Neural progenitor cell (in vitro differentiated cells): Measurements from ENCODE around the gene AP3S2.

Experiments
- EZH2phosphoT487 ChIP-seq: fragments of 200-600 bp; sonication (generic); IDR thresholded peaks from 2 replicates; pipeline ENCODE4 v1.6.1; 2017; ENCODE audit warnings: antibody characterized with exemption
- TF ChIP-seq, protein P1 (sequence below): fragments of 200-600 bp; sonication (generic); IDR thresholded peaks from 2 replicates; pipeline ENCODE4 v1.5.1; 2017; ENCODE audit warnings: antibody characterized with exemption, mild to moderate bottlenecking

GRCh38 chr15:89822611-89822950, 71.2 kb downstream of the AP3S2 start:
- TF ChIP-seq, protein P1, sequence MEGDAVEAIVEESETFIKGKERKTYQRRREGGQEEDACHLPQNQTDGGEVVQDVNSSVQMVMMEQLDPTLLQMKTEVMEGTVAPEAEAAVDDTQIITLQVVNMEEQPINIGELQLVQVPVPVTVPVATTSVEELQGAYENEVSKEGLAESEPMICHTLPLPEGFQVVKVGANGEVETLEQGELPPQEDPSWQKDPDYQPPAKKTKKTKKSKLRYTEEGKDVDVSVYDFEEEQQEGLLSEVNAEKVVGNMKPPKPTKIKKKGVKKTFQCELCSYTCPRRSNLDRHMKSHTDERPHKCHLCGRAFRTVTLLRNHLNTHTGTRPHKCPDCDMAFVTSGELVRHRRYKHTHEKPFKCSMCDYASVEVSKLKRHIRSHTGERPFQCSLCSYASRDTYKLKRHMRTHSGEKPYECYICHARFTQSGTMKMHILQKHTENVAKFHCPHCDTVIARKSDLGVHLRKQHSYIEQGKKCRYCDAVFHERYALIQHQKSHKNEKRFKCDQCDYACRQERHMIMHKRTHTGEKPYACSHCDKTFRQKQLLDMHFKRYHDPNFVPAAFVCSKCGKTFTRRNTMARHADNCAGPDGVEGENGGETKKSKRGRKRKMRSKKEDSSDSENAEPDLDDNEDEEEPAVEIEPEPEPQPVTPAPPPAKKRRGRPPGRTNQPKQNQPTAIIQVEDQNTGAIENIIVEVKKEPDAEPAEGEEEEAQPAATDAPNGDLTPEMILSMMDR, result no peak
- TF ChIP-seq EZH2phosphoT487, result no peak
